Uterus (tissue), 4 donors: ENCODE data around the gene SLC8A2. TPM values are rescaled to one million over a fixed set of nuclear protein-coding genes. Genes with fewer than 3 reads are reported as not detected.

Experiments
- DNase-seq, 2 donors: peaks; one replicate each; pipeline ENCODE4 v3.0.0-alpha.2; 2019 to 2020
- H3K27ac ChIP-seq, 2 donors: fragments of 200-600 bp; sonication (generic); 1 replicate in 1 of 2; 2 replicates in 1 of 2; pipeline ENCODE4 v1.5.1; 2016 to 2018
- H3K27me3 ChIP-seq, 2 donors: fragments of 200-600 bp; sonication (generic); one replicate each; pipeline ENCODE4 v1.5.1; 2018 to 2019; ENCODE audit warnings: control low read depth in 1 of 2
- H3K36me3 ChIP-seq, 2 donors: fragments of 200-600 bp; sonication (generic); one replicate each; pipeline ENCODE4 v1.5.1; 2019; ENCODE audit warnings: control low read depth in 1 of 2
- H3K4me1 ChIP-seq, 2 donors: fragments of 200-600 bp; sonication (generic); one replicate each; pipeline ENCODE4 v1.5.1; 2018 to 2019; ENCODE audit warnings: control low read depth in 1 of 2
- H3K4me3 ChIP-seq, 2 donors: fragments of 200-600 bp; sonication (generic); 1 replicate in 1 of 2; 2 replicates in 1 of 2; pipeline ENCODE4 v1.5.1; 2018 to 2019; ENCODE audit warnings: mild to moderate bottlenecking in 1 of 2
- H3K9me3 ChIP-seq, 2 donors: fragments of 200-600 bp; sonication (generic); one replicate each; pipeline ENCODE4 v1.5.1; 2019; ENCODE audit warnings: control low read depth in 1 of 2
- POLR2A ChIP-seq, 2 donors: fragments of 450-650 bp; IDR thresholded peaks; one replicate each; pipeline ENCODE4 v1.6.1; 2016; ENCODE audit warnings: antibody characterized with exemption in 2 of 2, mild to moderate bottlenecking in 1 of 2, moderate library complexity in 1 of 2
- intact Hi-C: fragments of 100-400 bp; cut with DNase I; formaldehyde crosslinking; loops from one replicate; pipeline ENCODE4 v1.15.1; 2023; ENCODE audit warnings: low total_unique reads
- total RNA-seq, 4 donors: library from RNA; depleted of rRNA in 3 of 4; stranded (reverse); fragments of >200 nt in 3 of 4; gene quantifications; one replicate each; pipeline versions ENCODE4 v1.1.0 to v1.2.4, GENCODE V29; 2014 to 2023
- TF ChIP-seq, protein P1 (sequence below), 4 experiments: fragments of 200-600 bp in 2 of 4; fragments of 450-650 bp in 2 of 4; sonication (generic) in 2 of 4; IDR thresholded peaks; one replicate each; pipeline ENCODE4 v1.5.1; 2016 to 2019; ENCODE audit warnings: antibody characterized with exemption in 4 of 4, mild to moderate bottlenecking in 2 of 4, moderate library complexity in 1 of 4
- donor health status: DM: yes; HTN: yes; CAD: no.

The SLC8A2 gene
- total RNA-seq, 4 donors from 2014 or later = 3.4 to 17.8 (median 11.0) TPM

DNA sequence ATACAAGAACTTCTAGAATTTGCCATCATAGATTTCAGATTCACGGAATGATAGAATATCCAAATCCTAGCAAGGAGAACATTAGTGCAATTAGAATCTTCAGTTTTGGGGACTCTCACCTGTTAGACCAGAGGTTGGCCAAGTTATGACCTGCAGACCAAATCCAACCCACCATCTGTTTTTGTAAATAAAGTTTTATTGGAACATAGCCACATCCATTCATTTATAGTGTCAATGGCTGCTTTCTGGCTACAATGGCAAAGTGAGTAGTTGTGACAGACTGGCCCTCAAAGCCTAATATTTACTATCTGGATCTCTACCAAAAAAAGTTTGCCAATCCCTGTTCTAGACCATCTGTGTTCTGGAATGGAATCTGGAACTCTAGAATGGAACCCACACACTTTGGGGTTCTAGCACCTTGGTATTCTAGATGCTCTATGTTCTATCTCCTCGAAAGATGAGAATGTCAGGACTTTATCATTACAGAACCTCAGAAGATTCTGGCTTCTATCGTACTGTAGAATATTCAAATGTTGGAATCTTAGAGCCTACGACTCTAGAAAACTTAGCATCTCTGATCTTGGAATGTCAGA, 9.9 kb upstream of the SLC8A2 start:
- TF ChIP-seq, protein P1, sequence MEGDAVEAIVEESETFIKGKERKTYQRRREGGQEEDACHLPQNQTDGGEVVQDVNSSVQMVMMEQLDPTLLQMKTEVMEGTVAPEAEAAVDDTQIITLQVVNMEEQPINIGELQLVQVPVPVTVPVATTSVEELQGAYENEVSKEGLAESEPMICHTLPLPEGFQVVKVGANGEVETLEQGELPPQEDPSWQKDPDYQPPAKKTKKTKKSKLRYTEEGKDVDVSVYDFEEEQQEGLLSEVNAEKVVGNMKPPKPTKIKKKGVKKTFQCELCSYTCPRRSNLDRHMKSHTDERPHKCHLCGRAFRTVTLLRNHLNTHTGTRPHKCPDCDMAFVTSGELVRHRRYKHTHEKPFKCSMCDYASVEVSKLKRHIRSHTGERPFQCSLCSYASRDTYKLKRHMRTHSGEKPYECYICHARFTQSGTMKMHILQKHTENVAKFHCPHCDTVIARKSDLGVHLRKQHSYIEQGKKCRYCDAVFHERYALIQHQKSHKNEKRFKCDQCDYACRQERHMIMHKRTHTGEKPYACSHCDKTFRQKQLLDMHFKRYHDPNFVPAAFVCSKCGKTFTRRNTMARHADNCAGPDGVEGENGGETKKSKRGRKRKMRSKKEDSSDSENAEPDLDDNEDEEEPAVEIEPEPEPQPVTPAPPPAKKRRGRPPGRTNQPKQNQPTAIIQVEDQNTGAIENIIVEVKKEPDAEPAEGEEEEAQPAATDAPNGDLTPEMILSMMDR (IDR thresholded peaks at IDR 0.05) = no peak
- no peak for TF ChIP-seq POLR2A (IDR thresholded peaks at IDR 0.05)
- Histone ChIP-seq H3K4me3 (no peak overlapping the region), H3K27ac (no peak overlapping the region), H3K27me3 (no peaks in the 10 kb centered on the region), H3K9me3 (no peaks in the 10 kb centered on the region), H3K36me3 (no peaks in the 10 kb centered on the region), H3K4me1 (no peaks in the 10 kb centered on the region)
- DNase-seq = no peak
- intact Hi-C loops = loop anchor here (10.0 kb wide), 1 partner anchor 1133 kb away; the partner anchor contains the start of genes FAM83E, RPL18 and SPHK2

DNA sequence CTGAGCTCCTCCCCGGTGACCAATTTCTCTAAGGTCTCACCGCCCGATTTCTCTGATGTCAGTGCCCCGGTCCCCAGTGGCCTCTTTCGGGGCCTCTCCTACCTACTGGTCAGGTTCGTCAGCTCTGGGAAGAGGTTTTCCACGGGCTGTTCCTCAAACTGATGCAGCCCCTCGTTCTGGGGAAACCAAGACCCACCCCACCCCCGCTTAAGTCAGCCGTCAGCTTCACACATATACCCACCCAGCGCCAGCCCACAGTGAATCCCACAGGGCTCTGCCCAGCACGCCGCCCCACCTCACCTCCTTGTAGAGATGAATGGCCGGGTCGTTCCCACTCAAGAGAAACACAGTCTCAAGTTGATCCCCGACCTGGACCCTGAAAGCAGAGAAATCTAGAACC, 9.0 kb upstream of the SLC8A2 start:
- Histone ChIP-seq H3K27me3 (no peaks in the 10 kb centered on the region), H3K9me3 (no peaks in the 10 kb centered on the region), H3K36me3 (no peaks in the 10 kb centered on the region), H3K4me1 (no peaks in the 10 kb centered on the region), H3K4me3 (no peak overlapping the region), H3K27ac (no peak overlapping the region)
- no peak for TF ChIP-seq POLR2A (IDR thresholded peaks at IDR 0.05)
- TF ChIP-seq, protein P1 (IDR thresholded peaks at IDR 0.05) = no peak
- no peak for DNase-seq
- intact Hi-C loops = loop anchor here (10.0 kb wide), 1 partner anchor 1134 kb away; the partner anchor contains the start of genes FAM83E, RPL18 and SPHK2

DNA sequence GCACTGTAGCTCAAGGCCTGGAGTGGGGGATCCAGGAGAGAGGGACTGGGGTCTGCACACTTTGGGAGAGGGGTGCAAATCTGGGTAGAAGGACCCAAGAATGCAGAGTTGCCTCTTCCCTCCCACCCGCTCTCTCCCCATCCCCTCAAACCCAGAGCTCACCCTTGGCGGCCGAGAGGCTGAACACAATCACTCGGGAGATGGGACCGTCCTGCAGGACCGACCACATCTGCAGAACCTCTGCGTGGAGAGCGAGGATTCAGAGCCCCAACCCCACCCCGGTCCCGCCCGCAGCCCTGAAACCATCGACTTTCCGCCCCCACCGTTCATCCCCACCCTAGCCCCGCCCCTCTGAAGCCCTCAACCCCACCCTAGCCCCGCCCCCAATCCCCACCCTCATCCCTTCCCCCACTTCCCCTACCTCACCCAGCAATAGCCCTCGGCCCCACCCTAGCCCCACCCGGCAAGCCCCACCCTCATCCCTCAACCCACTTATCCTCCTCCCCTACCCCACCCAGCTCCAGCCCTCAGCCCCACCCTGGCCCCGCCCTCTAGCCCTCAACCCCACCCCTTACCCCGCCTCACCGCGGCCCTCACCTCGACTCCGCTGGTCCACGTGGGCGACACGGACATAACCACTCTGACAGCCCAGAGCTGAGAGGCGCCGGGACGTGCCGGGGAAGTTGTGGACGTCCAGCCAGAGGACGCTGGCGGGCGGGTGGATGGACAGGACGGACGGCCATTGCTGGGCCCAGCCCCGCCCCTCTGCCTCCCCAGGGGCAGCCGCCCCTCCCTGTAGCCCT, 8.2 kb upstream of the SLC8A2 start:
- Histone ChIP-seq H3K27me3 (no peaks in the 10 kb centered on the region), H3K36me3 (no peaks in the 10 kb centered on the region), H3K4me1 (no peaks in the 10 kb centered on the region), H3K27ac (no peak overlapping the region), H3K4me3 (no peak overlapping the region), H3K9me3 (no peaks in the 10 kb centered on the region)
- intact Hi-C loops = loop anchor here (10.0 kb wide), 1 partner anchor 1135 kb away; the partner anchor contains the start of genes FAM83E, RPL18 and SPHK2
- no peak for DNase-seq
- TF ChIP-seq POLR2A (IDR thresholded peaks at IDR 0.05) = no peak
- TF ChIP-seq, protein P1 (IDR thresholded peaks at IDR 0.05) = no peak

DNA sequence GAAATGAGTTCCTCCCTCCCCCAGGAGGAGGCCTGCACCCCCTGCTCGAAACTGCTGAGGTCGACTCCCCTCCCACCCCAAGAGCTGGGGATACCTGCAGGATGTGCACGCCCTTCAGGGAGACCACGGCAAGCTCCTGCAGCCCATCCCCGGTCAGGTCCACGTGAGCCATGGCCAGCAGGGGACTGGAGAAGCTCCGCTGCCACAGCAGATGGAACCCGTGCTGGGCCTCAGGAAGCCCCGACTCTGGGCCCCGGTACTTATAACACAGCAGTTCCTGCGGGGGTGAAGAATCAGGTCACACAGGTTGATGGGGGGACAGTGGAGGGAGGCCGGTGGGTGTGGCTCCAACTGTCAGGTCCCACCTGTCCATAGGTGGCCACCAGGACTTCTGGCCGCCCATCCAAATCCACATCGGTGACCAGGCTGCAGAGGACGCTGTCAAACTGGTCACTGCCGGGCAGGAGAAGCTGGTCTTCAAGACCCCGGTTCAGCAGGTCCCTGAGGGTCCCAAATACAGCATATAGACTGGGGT, 4.8 kb upstream of the SLC8A2 start:
- no peak for TF ChIP-seq POLR2A (IDR thresholded peaks at IDR 0.05)
- TF ChIP-seq, protein P1 (IDR thresholded peaks at IDR 0.05) = no peak
- Histone ChIP-seq H3K4me3 (no peak overlapping the region), H3K27me3 (no peaks in the 10 kb centered on the region), H3K36me3 (no peaks in the 10 kb centered on the region), H3K27ac (no peak overlapping the region), H3K4me1 (peaks cover 0 to 5% of the 10 kb centered on the region in 2 donors), H3K9me3 (no peaks in the 10 kb centered on the region)
- DNase-seq = no peak
- intact Hi-C loops = no loop called here

DNA sequence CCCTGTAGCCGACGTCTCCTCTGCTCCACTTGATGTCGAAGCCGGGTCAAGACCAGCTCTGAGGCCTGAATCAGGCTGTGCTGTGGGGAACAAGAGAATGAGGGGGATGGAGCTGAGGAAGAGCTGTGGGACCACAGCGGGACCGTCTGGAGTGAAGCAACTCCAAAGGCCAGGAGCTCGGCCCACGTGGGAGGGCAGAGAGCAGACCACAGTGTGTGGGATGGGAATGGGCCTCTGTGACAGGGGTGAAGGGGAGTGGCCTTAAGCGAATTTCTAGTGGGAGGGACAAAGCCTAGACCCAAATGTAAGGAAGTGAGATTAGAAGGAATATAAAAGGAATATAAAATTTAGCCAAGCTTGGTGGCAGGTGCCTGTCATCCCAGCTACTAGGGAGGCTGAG, 3.8 kb upstream of the SLC8A2 start:
- Histone ChIP-seq H3K36me3 (no peaks in the 10 kb centered on the region), H3K4me1 (peaks cover 0 to 5% of the 10 kb centered on the region in 2 donors), H3K9me3 (no peaks in the 10 kb centered on the region), H3K4me3 (no peak overlapping the region), H3K27ac (no peak overlapping the region), H3K27me3 (no peaks in the 10 kb centered on the region)
- intact Hi-C loops = no loop called here
- TF ChIP-seq, protein P1 (IDR thresholded peaks at IDR 0.05) = no peak
- no peak for TF ChIP-seq POLR2A (IDR thresholded peaks at IDR 0.05)
- DNase-seq = no peak
